ENCODE results near the gene KNSTRN.

Gene KNSTRN

DNA sequence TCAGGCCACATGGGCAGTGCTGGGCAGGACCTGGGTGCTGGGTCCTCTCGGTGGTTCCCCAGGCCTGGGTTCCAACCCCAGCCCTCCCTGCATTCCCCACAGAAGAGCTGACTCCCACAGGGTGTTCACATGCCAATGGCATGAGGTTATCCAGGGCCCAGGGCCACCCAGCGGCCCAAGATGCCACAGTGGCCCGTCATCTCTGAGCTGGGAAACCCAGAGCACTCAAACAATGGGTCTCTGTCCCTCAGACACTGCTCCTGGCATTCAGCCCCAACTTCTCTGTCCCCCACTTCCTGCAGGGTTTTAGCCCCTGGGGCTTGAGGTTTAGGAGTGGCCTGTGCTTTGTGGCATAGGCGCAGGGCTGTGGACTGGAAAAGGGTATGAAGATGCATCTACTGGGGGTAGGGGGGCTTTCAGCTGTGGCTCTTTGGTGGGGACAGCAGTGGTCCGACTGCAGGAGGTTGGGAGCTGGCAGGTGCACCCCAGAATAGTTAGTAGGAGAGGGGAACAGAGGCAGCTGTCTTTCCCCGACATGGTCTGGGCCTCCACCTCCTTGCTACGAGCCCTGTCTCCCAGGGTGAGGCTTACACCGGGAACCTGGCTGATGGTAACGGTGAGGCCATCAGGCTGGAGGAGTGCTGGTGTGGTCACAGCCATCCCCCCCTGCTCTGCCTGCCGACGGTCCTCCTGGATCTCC lies 43.5 kb upstream of the KNSTRN start:
- Histone ChIP-seq H3K36me3 (ENCODE audit: control insufficient read depth in 1 of 2, insufficient read depth in 2 of 2, low read length in 2 of 2) (no peaks in the 10 kb centered on the region), H3K4me1 (ENCODE audit: control insufficient read depth in 1 of 2, insufficient read depth in 2 of 2, low read length in 2 of 2) (peaks cover 64% of the 10 kb centered on the region in 2 donors), H3K9ac (ENCODE audit: low read depth in 1 of 2, low read length in 2 of 2) (peak overlapping the region; percentile 58 to 79), H3K4me3 (ENCODE audit: low read depth in 1 of 2, low read length in 2 of 2) (peak overlapping the region in 1 of 2 donors; percentile 0), H3K27ac (ENCODE audit: low read depth, low read length) (peak overlapping the region; percentile 5), H3K27me3 (ENCODE audit: control insufficient read depth in 1 of 2, insufficient read depth in 2 of 2, low read length in 2 of 2) (no peaks in the 10 kb centered on the region), H3K9me3 (ENCODE audit: control insufficient read depth in 1 of 2, low read length in 2 of 2) (no peaks in the 10 kb centered on the region)

DNA sequence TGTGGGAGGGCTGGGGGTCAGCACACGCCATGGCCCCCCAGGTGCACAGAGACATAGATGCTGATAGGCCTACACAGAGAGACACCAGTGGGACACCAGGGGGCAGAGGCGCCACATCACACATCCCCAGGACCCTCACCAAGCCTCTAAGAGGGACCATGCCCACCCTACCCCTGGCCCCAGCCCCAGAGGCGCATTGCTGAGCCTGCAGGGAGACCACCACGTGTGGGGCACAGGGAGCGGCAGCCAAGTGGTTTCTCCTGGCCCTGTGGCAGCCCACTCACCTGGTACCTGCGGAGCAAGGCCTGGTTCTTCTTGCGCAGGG lies 42.9 kb upstream of the KNSTRN start:
- peaks cover 59 to 63% of the 10 kb centered on the region in 2 donors for H3K4me1 ChIP-seq (ENCODE audit: control insufficient read depth in 1 of 2, insufficient read depth in 2 of 2, low read length in 2 of 2)
- no peaks in the 10 kb centered on the region for H3K9me3 ChIP-seq (ENCODE audit: control insufficient read depth in 1 of 2, low read length in 2 of 2)
- H3K27me3 ChIP-seq (ENCODE audit: control insufficient read depth in 1 of 2, insufficient read depth in 2 of 2, low read length in 2 of 2) = no peaks in the 10 kb centered on the region
- H3K36me3 ChIP-seq (ENCODE audit: control insufficient read depth in 1 of 2, insufficient read depth in 2 of 2, low read length in 2 of 2) = no peaks in the 10 kb centered on the region
- H3K27ac ChIP-seq (ENCODE audit: low read depth, low read length) = peak overlapping the region; percentile 80
- peak overlapping the region; percentile 52 to 60 for H3K4me3 ChIP-seq (ENCODE audit: low read depth in 1 of 2, low read length in 2 of 2)
- peak overlapping the region; percentile 58 to 79 for H3K9ac ChIP-seq (ENCODE audit: low read depth in 1 of 2, low read length in 2 of 2)

- H3K4me1 ChIP-seq (ENCODE audit: control insufficient read depth in 1 of 2, insufficient read depth in 2 of 2, low read length in 2 of 2) = peaks cover 58 to 62% of the 10 kb centered on the region in 2 donors
- peak overlapping the region; percentile 58 to 79 for H3K9ac ChIP-seq (ENCODE audit: low read depth in 1 of 2, low read length in 2 of 2)
- H3K36me3 ChIP-seq (ENCODE audit: control insufficient read depth in 1 of 2, insufficient read depth in 2 of 2, low read length in 2 of 2) = no peaks in the 10 kb centered on the region
- no peaks in the 10 kb centered on the region for H3K27me3 ChIP-seq (ENCODE audit: control insufficient read depth in 1 of 2, insufficient read depth in 2 of 2, low read length in 2 of 2)
- H3K9me3 ChIP-seq (ENCODE audit: control insufficient read depth in 1 of 2, low read length in 2 of 2) = no peaks in the 10 kb centered on the region
- H3K27ac ChIP-seq (ENCODE audit: low read depth, low read length) = peak overlapping the region; percentile 80
- H3K4me3 ChIP-seq (ENCODE audit: low read depth in 1 of 2, low read length in 2 of 2) = peak overlapping the region; percentile 52 to 60
Observed at GRCh38 chr15:40340038-40340739, 42.3 kb upstream of the KNSTRN start.

DNA sequence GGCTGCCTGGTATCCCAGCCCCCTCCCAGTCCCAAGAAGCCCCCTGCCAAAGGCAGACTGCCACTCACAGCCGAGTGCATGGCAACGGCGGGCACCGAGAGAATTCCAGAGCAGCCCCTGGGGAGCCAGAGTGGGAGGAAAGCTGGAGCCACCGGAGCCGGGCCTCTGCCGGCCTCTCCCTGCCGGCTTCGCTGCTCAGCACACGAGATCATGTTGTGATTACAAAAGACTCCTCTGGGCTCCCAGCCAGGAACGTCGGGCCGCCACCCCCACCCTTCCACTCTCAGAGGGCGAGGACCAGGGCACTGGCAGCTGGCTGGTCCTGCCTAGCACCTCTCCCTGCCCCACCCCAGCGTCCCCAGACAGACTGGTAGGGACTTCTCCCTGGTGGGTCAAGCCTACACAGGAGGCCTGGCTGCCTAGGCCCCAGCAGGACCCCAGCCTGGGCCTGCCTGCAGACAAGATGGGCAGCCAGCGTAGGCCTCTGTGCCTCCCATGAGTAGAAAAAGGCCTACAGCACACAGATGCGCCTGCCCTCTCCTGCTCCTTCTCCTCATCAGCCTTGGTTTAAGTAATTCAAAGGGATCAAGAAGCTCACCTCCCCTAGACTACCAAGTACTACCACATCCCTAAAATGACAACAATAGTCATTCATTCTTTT lies 41.7 kb upstream of the KNSTRN start, which contains the start of gene CCDC9B:
Gene CCDC9B, minus strand, starts transcription at position 200 of the 661 bp plus-strand sequence. Its CDS starts 120 bp downstream, at position 80.
- Histone ChIP-seq H3K4me3 (ENCODE audit: low read depth in 1 of 2, low read length in 2 of 2) (peak within 1 kb of the TSS; percentile 52 to 60), H3K9me3 (ENCODE audit: control insufficient read depth in 1 of 2, low read length in 2 of 2) (no peaks in the 10 kb centered on the region), H3K9ac (ENCODE audit: low read depth in 1 of 2, low read length in 2 of 2) (peak within 1 kb of the TSS; percentile 58 to 79), H3K27ac (ENCODE audit: low read depth, low read length) (peak within 1 kb of the TSS; percentile 80), H3K36me3 (ENCODE audit: control insufficient read depth in 1 of 2, insufficient read depth in 2 of 2, low read length in 2 of 2) (no peaks in the 10 kb centered on the region), H3K4me1 (ENCODE audit: control insufficient read depth in 1 of 2, insufficient read depth in 2 of 2, low read length in 2 of 2) (peaks cover 59 to 65% of the 10 kb centered on the region in 2 donors), H3K27me3 (ENCODE audit: control insufficient read depth in 1 of 2, insufficient read depth in 2 of 2, low read length in 2 of 2) (no peaks in the 10 kb centered on the region)

- H3K27ac ChIP-seq (ENCODE audit: low read depth, low read length) = no peak overlapping the region
- H3K27me3 ChIP-seq (ENCODE audit: control insufficient read depth in 1 of 2, insufficient read depth in 2 of 2, low read length in 2 of 2) = no peaks in the 10 kb centered on the region
- no peak overlapping the region for H3K4me3 ChIP-seq (ENCODE audit: low read depth in 1 of 2, low read length in 2 of 2)
- H3K9ac ChIP-seq (ENCODE audit: low read depth in 1 of 2, low read length in 2 of 2) = no peak overlapping the region
- peaks cover 69 to 78% of the 10 kb centered on the region in 2 donors for H3K4me1 ChIP-seq (ENCODE audit: control insufficient read depth in 1 of 2, insufficient read depth in 2 of 2, low read length in 2 of 2)
- no peaks in the 10 kb centered on the region for H3K9me3 ChIP-seq (ENCODE audit: control insufficient read depth in 1 of 2, low read length in 2 of 2)
- no peaks in the 10 kb centered on the region for H3K36me3 ChIP-seq (ENCODE audit: control insufficient read depth in 1 of 2, insufficient read depth in 2 of 2, low read length in 2 of 2)
Observed at GRCh38 chr15:40342416-40343320, 39.9 kb upstream of the KNSTRN start.

DNA sequence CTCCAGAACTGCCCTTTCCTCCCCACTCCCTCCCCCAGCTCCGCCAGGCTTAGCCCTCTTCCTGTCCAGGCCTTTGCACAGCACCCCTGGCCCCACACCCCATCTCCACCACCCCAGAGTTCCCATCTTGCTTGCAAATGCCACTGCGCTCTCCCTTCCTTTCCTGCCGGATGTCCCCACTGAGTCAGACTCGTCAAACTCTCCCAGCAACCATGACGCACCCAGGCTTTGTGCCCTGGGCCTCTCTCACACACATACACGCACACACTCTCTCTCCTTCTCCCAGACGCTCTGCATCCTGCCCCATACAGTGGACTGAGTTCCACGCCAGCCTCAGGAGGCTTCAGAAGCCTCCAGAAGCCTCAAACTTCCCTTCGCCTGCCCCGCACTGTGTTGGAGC lies 39.0 kb upstream of the KNSTRN start:
- no peak overlapping the region for H3K4me3 ChIP-seq (ENCODE audit: low read depth in 1 of 2, low read length in 2 of 2)
- H3K27ac ChIP-seq (ENCODE audit: low read depth, low read length) = no peak overlapping the region
- peak overlapping the region in 1 of 2 donors; percentile 32 for H3K9ac ChIP-seq (ENCODE audit: low read depth in 1 of 2, low read length in 2 of 2)
- no peaks in the 10 kb centered on the region for H3K27me3 ChIP-seq (ENCODE audit: control insufficient read depth in 1 of 2, insufficient read depth in 2 of 2, low read length in 2 of 2)
- peaks cover 66 to 77% of the 10 kb centered on the region in 2 donors for H3K4me1 ChIP-seq (ENCODE audit: control insufficient read depth in 1 of 2, insufficient read depth in 2 of 2, low read length in 2 of 2)
- no peaks in the 10 kb centered on the region for H3K9me3 ChIP-seq (ENCODE audit: control insufficient read depth in 1 of 2, low read length in 2 of 2)
- H3K36me3 ChIP-seq (ENCODE audit: control insufficient read depth in 1 of 2, insufficient read depth in 2 of 2, low read length in 2 of 2) = no peaks in the 10 kb centered on the region

GRCh38 chr15:40344217-40344616 lies 38.3 kb upstream of the KNSTRN start:
- H3K36me3 ChIP-seq (ENCODE audit: control insufficient read depth in 1 of 2, insufficient read depth in 2 of 2, low read length in 2 of 2) = no peaks in the 10 kb centered on the region
- peaks cover 67 to 77% of the 10 kb centered on the region in 2 donors for H3K4me1 ChIP-seq (ENCODE audit: control insufficient read depth in 1 of 2, insufficient read depth in 2 of 2, low read length in 2 of 2)
- H3K4me3 ChIP-seq (ENCODE audit: low read depth in 1 of 2, low read length in 2 of 2) = no peak overlapping the region
- no peak overlapping the region for H3K27ac ChIP-seq (ENCODE audit: low read depth, low read length)
- H3K9me3 ChIP-seq (ENCODE audit: control insufficient read depth in 1 of 2, low read length in 2 of 2) = no peaks in the 10 kb centered on the region
- H3K27me3 ChIP-seq (ENCODE audit: control insufficient read depth in 1 of 2, insufficient read depth in 2 of 2, low read length in 2 of 2) = no peaks in the 10 kb centered on the region
- H3K9ac ChIP-seq (ENCODE audit: low read depth in 1 of 2, low read length in 2 of 2) = peak overlapping the region in 1 of 2 donors; percentile 74

DNA sequence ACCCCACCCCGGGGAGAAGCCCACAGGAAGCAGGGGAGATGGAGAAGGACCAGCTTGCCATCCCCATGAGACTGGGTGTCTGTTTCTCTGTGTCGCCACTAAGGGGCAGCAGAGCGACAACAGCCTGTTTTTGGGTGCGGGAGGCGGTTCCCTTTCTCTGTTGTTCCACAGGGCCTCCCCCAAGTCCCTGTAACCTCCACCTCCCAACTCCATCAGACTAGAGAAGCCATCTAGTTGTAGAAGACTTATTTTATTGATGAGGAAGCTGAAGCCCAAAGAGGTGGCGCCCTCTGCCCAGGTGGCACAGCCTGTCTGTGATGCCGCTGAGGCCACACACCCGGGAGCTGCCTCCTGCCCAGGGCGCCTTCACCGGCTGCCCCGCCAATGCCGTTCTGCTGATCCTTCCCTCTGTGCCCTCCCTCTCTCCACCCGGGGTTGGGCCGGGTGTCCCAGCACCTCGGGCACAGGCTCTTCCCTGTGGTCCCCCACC lies 37.8 kb upstream of the KNSTRN start:
- no peaks in the 10 kb centered on the region for H3K9me3 ChIP-seq (ENCODE audit: control insufficient read depth in 1 of 2, low read length in 2 of 2)
- no peaks in the 10 kb centered on the region for H3K36me3 ChIP-seq (ENCODE audit: control insufficient read depth in 1 of 2, insufficient read depth in 2 of 2, low read length in 2 of 2)
- no peaks in the 10 kb centered on the region for H3K27me3 ChIP-seq (ENCODE audit: control insufficient read depth in 1 of 2, insufficient read depth in 2 of 2, low read length in 2 of 2)
- H3K4me1 ChIP-seq (ENCODE audit: control insufficient read depth in 1 of 2, insufficient read depth in 2 of 2, low read length in 2 of 2) = peaks cover 66 to 77% of the 10 kb centered on the region in 2 donors
- peak overlapping the region; percentile 71 to 74 for H3K9ac ChIP-seq (ENCODE audit: low read depth in 1 of 2, low read length in 2 of 2)
- H3K4me3 ChIP-seq (ENCODE audit: low read depth in 1 of 2, low read length in 2 of 2) = peak overlapping the region; percentile 36 to 42
- H3K27ac ChIP-seq (ENCODE audit: low read depth, low read length) = peak overlapping the region; percentile 37

DNA sequence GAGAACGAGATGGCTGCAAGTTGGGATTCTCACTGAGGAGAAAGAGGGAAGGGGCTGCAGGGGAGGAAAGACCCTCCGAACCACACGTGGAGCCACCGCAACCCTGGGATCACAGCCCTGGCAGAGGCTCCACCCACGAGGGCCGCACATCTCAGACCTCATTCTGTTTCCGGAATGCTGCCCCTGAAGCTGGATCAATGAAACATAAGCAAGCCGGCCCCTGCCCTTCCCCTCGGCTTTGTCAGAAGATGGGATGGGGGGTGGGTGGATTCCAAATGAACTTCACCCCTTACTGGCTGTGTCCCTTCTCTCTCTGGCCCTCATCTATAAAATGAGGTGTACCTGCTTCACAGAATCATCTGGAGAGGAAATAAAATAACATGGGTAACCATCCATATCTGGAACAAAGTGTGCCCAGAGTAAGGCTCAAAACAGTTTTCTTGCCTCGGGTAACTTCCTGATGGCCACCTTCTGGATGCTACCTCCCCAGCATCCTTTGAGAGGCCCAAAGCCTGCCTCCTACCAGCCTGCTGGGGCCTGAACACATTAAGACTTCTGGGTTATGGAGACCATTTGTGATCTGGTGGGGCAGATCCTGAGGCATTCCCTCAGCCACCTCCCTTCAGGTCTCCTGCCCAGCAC lies 37.2 kb upstream of the KNSTRN start:
- peak overlapping the region; percentile 87 for H3K27ac ChIP-seq (ENCODE audit: low read depth, low read length)
- H3K27me3 ChIP-seq (ENCODE audit: control insufficient read depth in 1 of 2, insufficient read depth in 2 of 2, low read length in 2 of 2) = no peaks in the 10 kb centered on the region
- peak overlapping the region; percentile 71 to 74 for H3K9ac ChIP-seq (ENCODE audit: low read depth in 1 of 2, low read length in 2 of 2)
- peak overlapping the region; percentile 36 to 42 for H3K4me3 ChIP-seq (ENCODE audit: low read depth in 1 of 2, low read length in 2 of 2)
- H3K9me3 ChIP-seq (ENCODE audit: control insufficient read depth in 1 of 2, low read length in 2 of 2) = no peaks in the 10 kb centered on the region
- H3K36me3 ChIP-seq (ENCODE audit: control insufficient read depth in 1 of 2, insufficient read depth in 2 of 2, low read length in 2 of 2) = no peaks in the 10 kb centered on the region
- H3K4me1 ChIP-seq (ENCODE audit: control insufficient read depth in 1 of 2, insufficient read depth in 2 of 2, low read length in 2 of 2) = peaks cover 66 to 78% of the 10 kb centered on the region in 2 donors

Data from duodenal mucosa (tissue), 2 donors.